RPMI7951 (cell line): ENCODE data around the gene CD80. TPM values are rescaled to one million over a fixed set of nuclear protein-coding genes. Genes with fewer than 3 reads are reported as not detected.

Source experiments
- DNase-seq: peaks from one replicate; pipeline ENCODE4 v3.0.0-alpha.2; 2012; ENCODE audit warnings: low read depth
- total RNA-seq: library from RNA; depleted of rRNA; stranded (reverse); fragments of >200 nt; shearing (Covaris generic); gene quantifications from 2 replicates; pipeline ENCODE4 v1.2.3, GENCODE V29; 2014

The CD80 gene
- total RNA-seq, 1 experiment from 2014 or later, result not detected

DNA sequence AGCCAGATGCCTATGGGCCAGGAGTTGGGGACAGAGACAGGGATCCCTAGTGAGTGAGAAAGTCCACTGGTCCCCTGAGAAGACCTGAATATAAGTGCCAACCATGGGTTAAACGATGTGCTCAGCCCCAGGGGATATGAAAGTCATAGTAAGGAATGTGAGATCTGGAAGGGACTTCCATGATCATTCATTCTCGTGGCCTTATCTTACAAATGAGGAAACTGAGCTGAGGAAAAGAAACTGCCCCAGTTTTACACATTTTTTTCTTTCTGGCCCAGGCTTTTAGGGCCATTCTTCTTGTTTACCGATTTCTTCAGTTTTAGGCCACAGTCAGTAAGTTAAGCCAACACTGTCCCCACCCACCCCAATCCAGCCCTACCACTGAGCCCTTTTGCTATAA is 11.1 kb downstream of the CD80 start:
- no peak for DNase-seq

GRCh38 chr3:119547227-119547626 is 12.2 kb downstream of the CD80 start:
- DNase-seq, result no peak

DNA sequence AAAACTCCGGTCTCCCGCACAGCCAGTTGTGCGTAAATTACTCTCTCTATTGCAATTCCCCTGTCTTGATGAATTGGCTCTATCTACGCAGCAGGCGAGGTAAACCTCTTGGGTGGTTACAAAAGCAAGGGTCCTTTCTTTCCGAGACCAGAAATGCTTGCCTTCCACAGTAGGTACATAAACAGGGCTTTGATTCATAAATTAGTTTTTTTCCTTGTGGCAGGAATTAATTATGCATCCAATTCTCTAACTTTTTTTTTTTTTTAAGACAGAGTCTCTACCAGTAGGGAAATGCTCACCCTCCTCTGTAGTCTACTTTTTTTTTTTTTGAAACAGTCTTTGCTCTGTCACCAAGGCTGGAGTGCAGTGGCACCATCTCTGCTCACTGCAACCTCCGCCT is 16.3 kb downstream of the CD80 start:
- no peak for DNase-seq

DNA sequence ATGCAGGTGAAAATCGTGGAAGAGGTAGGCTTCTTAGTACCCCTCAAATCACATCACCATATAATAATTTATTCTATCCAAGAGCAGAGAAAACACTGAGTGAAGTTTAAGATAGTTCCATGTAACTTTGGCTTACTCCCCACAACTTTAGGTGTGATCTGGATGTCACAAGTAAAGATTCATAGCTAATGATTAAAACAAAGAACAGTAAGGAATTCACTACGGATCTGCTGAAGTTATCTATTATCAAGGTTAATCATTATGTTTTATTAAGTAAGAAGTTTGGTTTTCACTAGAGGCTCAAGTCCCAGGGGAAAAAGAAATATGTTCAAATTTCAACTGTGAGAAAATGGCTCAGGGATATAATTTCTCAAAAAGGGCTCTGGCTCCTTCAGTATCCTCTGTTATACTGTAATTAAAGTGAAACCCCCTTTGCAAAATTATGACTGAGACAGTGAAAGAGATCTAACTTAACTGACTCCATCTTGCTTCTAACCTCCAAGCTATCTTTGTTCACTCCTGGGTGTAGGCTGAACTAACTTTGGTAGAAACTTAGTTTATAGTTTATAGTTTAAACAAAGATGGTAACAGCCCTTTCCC is 17.1 kb downstream of the CD80 start:
- no peak for DNase-seq

GRCh38 chr3:119541547-119541946 is 17.9 kb downstream of the CD80 start:
- no peak for DNase-seq

DNA sequence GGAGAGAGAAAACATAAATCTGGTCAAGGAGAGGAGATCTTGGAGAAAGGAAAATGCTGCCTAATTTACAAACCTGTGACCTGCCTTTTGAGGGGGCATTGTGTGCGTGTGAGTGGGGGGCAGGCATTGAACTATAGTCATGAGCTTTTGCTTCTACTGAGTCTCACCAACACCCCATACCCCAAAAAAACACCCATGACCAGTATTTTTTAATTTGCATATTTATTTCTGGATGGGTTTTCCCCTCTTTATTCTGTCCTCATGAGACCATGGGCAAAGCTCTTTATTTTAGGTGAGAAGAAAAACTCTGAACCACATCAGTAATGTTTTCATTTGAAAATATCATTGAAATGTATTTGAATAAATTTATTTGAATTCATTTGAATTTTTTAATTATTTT is 20.6 kb downstream of the CD80 start:
- DNase-seq, result no peak

GRCh38 chr3:119536757-119537156 is 22.7 kb downstream of the CD80 start:
- no peak for DNase-seq

GRCh38 chr3:119534296-119534695 is 25.1 kb downstream of the CD80 start:
- no peak for DNase-seq

GRCh38 chr3:119531151-119531550 is 28.3 kb downstream of the CD80 start:
- DNase-seq, result no peak

DNA sequence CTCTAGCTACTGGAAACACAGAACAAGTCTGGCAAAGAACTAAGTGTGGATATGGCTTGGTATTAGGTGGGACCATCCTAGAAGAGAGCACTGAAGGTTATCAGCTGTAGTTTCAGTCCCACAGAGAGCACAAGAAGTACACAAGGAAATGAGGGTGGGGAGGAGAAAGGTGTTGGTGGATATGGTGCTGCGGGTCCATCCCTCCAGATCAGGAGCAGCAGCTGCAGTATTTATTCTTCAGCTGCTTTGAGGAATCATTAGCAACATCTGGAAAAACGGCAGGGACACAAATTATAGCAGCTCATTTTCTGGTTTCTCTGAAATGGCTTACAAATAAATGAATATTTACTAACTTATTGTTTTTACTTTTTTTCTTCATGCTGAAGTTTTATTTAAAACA is 29.0 kb downstream of the CD80 start:
- DNase-seq, result no peak

GRCh38 chr3:119529883-119530282 is 29.5 kb downstream of the CD80 start:
- no peak for DNase-seq

DNA sequence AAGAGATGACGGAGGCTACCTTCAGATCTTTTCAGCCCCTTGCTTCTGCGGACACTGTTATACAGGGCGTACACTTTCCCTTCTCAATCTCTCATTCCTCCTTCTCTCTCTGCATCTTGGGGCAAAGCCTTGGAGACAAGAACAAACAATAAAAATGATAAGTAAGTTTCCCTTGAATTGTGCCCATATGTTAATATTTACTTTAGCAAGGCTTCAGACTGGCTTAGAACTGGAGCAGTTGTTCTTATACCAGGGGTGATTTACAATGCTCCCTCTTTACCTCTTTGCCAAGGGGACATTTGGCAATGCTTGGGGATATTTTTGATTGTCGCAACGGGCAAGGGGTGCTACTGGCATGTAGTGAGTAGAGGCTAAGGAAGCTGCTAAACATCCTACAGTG is 31.7 kb downstream of the CD80 start:
- DNase-seq, result no peak

- DNase-seq, result peak; percentile 11
Measured at GRCh38 chr3:119524931-119525662, 34.3 kb downstream of the CD80 start.

DNA sequence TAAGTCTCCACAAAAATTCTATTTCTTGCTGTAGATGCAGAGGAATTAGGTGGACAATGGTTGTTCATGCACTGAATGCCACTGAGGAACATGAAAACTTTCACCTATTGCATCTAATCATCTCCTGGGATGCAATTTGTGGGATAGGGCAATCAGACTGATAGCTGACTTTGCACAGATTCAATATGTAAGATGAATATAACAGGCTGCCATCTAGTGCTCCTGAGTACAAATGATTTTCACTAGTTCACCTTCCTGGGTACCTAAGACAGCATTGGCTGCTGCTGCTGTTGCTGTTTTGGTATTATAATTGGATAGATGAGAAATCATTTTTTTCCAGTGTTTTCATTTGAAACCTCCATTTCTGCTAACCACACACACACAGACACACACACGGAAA is 41.4 kb downstream of the CD80 start:
- no peak for DNase-seq

- DNase-seq, result no peak
Measured at GRCh38 chr3:119517112-119517511, 42.3 kb downstream of the CD80 start.

- no peak for DNase-seq
Measured at GRCh38 chr3:119514637-119515036, 44.8 kb downstream of the CD80 start.

GRCh38 chr3:119510690-119511089 is 48.7 kb downstream of the CD80 start:
- no peak for DNase-seq

DNA sequence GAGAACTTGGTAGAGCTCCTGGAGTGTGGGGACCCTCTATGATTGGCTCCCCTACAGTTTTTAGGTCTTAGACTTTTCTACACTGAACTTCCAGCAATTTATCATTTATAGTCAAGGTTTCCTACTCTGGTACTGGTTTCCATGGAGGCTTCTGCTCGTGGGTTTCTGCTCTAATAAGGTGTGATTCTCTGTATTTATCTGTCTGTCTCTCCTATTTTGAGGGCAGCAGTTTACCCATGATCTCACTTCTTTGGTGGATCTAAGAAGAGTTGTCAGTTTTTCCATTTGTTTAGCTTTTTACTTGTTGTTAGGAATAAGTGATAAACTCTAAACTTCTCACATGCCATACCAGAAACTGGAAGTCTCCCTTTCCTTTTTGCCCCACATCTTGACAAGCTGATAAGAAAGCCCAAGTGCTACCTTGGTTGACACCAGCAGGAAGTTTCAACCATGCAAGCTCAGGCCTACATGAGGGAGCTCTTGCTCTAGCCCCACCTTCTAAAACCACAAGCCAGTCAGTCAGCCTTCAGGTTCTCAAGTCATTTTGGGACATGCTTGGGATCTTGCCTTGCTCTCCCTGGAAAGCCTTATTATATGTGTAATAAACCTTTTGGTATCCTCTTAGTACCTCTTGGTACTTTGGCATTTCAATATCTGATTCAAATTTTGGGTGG is 51.1 kb downstream of the CD80 start:
- DNase-seq, result no peak

GRCh38 chr3:119507404-119507803 is 52.0 kb downstream of the CD80 start:
- DNase-seq, result no peak

- DNase-seq, result no peak
Measured at GRCh38 chr3:119506631-119507030, 52.8 kb downstream of the CD80 start.

DNA sequence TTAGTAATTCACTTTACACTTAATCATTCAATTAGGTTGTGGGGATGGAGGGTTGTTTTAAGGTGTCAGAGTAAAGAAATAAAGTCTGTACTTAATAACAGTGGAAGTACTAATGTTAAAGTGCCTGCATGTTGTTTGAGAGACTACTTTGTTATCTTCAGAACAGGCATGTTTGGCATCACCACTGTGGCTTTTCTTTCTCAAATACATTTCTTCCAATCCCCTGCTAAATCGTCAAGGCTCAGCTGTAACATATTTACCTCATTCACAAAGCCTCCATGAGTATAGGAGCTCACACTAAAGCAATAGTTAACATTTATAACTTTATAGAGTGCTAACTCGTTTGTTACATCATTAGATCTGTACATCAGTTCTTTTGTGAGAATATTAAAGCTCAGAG is 58.5 kb downstream of the CD80 start:
- no peak for DNase-seq

- no peak for DNase-seq
Measured at GRCh38 chr3:119500265-119500664, 59.1 kb downstream of the CD80 start.
